MM.1S (cell line): ENCODE data around the gene CHMP2A.
A peak's percentile ranks its signal among the peaks of the same experiment; 100 is the strongest.

Experiments
- DNase-seq: peaks from one replicate; pipeline ENCODE4 v3.0.0-alpha.2; 2015
- H2AFZ ChIP-seq: fragments of 300-600 bp; sonication (generic); 2 replicates; pipeline ENCODE4 v1.6.0; 2016; ENCODE audit warnings: antibody characterized with exemption, low read length
- H3F3A ChIP-seq: fragments of 300-600 bp; sonication (generic); 2 replicates; pipeline ENCODE4 v1.6.1; 2016; ENCODE audit warnings: mild to moderate bottlenecking, antibody characterized with exemption, low read length, moderate library complexity, mixed read lengths; ENCODE audit not compliant: insufficient read depth
- H3K27ac ChIP-seq: fragments of 300-600 bp; sonication (generic); 2 replicates; pipeline ENCODE4 v1.5.1; 2016; ENCODE audit warnings: mild to moderate bottlenecking, low read length
- H3K27me3 ChIP-seq: fragments of 300-600 bp; sonication (generic); replicated peaks from 2 replicates; pipeline ENCODE4 v1.6.0; 2016; ENCODE audit warnings: low read length; ENCODE audit not compliant: insufficient read depth
- H3K36me3 ChIP-seq: fragments of 300-600 bp; sonication (generic); replicated peaks from 2 replicates; pipeline ENCODE4 v1.6.1; 2016; ENCODE audit warnings: mild to moderate bottlenecking, low read length, mixed read lengths; ENCODE audit not compliant: insufficient read depth
- H3K4me1 ChIP-seq: fragments of 300-600 bp; sonication (generic); 2 replicates; pipeline ENCODE4 v1.6.1; 2016; ENCODE audit warnings: low read length, mixed read lengths
- H3K4me2 ChIP-seq: fragments of 300-600 bp; sonication (generic); 2 replicates; pipeline ENCODE4 v1.6.0; 2016; ENCODE audit warnings: low read depth, low read length
- H3K4me3 ChIP-seq: fragments of 300-600 bp; sonication (generic); 2 replicates; pipeline ENCODE4 v1.5.1; 2016; ENCODE audit warnings: low read length, mixed read lengths
- H3K79me2 ChIP-seq: fragments of 300-600 bp; sonication (generic); 2 replicates; pipeline ENCODE4 v1.6.1; 2016; ENCODE audit warnings: mixed run types, low read length, mixed read lengths
- H3K9ac ChIP-seq: fragments of 300-600 bp; sonication (generic); 2 replicates; pipeline ENCODE4 v1.6.1; 2016; ENCODE audit warnings: low read length, mixed read lengths
- H3K9me2 ChIP-seq: fragments of 300-600 bp; sonication (generic); replicated peaks from 2 replicates; pipeline ENCODE4 v1.6.1; 2016; ENCODE audit warnings: mild to moderate bottlenecking, low read length, mixed read lengths; ENCODE audit not compliant: insufficient read depth
- H3K9me3 ChIP-seq: fragments of 300-600 bp; sonication (generic); replicated peaks from 2 replicates; pipeline ENCODE4 v1.6.1; 2016; ENCODE audit warnings: mild to moderate bottlenecking, low read length, mixed read lengths; ENCODE audit not compliant: insufficient read depth
- H4K20me1 ChIP-seq: fragments of 300-600 bp; sonication (generic); 2 replicates; pipeline ENCODE4 v1.6.1; 2016; ENCODE audit warnings: mild to moderate bottlenecking, low read length, moderate library complexity, mixed read lengths; ENCODE audit not compliant: insufficient read depth
- CTCF ChIP-seq: fragments of 300-600 bp; sonication (generic); IDR thresholded peaks from 2 replicates; pipeline ENCODE4 v1.5.1; 2016; ENCODE audit warnings: antibody characterized with exemption, low read length, mixed read lengths
- EZH2 ChIP-seq: fragments of 300-600 bp; sonication (generic); optimal IDR thresholded peaks from 2 replicates; pipeline ENCODE3; 2017; ENCODE audit warnings: low read depth, mild to moderate bottlenecking, antibody characterized with exemption, low read length, mixed read lengths
- EZH2phosphoT487 ChIP-seq: fragments of 300-600 bp; sonication (generic); IDR thresholded peaks from 2 replicates; pipeline ENCODE4 v1.6.1; 2018; ENCODE audit warnings: antibody characterized with exemption, low read length

CHMP2A gene

DNA sequence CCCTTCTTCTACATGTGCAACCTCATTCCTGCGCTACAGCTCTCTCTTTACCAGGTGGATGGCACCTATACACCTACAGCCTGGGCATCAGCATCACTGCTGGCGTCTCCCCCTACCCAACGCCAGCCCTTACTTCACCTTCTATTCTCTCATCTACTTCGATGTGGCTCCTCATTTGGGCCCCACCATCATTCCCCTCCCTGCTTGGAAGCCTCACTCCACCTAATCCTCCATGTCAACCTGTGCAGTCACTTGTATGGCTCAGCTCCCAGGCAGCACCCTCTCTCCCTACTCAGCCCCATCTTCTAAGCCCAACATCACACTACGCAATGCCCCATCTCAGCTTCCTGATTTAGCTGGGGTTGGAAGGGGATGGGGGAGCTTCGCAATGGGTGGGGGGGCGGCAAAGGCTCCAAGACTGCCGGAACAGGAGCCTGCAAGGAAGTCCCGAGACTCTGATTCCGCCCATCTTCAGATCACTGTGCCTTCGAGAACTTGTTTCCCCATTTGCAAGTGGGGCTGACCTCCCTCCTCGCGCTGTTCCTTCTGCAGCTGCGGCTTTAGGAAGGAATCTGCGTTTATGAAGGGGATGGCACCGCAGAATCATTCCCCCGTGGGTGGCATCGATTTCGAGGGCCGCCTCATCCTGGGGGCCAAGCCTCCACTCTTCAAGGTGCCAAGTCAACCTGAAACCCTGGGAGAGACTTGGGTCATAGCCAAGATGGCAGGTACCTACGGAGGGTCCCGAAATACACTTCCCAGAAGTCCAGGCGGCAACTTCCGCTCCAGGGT is 17.3 kb upstream of the CHMP2A start:
- no peak for TF ChIP-seq EZH2phosphoT487
- no peak for TF ChIP-seq CTCF
- no peak for TF ChIP-seq EZH2
- peaks cover 15% of the 10 kb centered on the region for H3K4me1 ChIP-seq
- 0 out of 2 replicates have a peak, but pooled peaks cover 14% of the 10 kb centered on the region for H3K79me2 ChIP-seq
- H4K20me1 ChIP-seq = no peaks in the 10 kb centered on the region
- H3K4me2 ChIP-seq = peak overlapping the region; percentile 88
- DNase-seq = no peak
- peak overlapping the region; percentile 40; the same call in 1 of the 2 replicates for H2AFZ ChIP-seq
- no peaks in the 10 kb centered on the region for H3K36me3 ChIP-seq
- H3K27ac ChIP-seq = peak overlapping the region; percentile 99; the same call in 1 of the 2 replicates
- peaks cover 19% of the 10 kb centered on the region for H3F3A ChIP-seq
- H3K4me3 ChIP-seq = peak overlapping the region; percentile 93
- H3K9me3 ChIP-seq = no peaks in the 10 kb centered on the region
- peak overlapping the region; percentile 97; the same call in 1 of the 2 replicates for H3K9ac ChIP-seq
- no peaks in the 10 kb centered on the region for H3K27me3 ChIP-seq
- no peaks in the 10 kb centered on the region for H3K9me2 ChIP-seq

- no peaks in the 10 kb centered on the region for H3K27me3 ChIP-seq
- H3F3A ChIP-seq = peaks cover 19% of the 10 kb centered on the region
- H3K9me2 ChIP-seq = no peaks in the 10 kb centered on the region
- no peak overlapping the region for H3K27ac ChIP-seq
- H2AFZ ChIP-seq = no peak overlapping the region
- TF ChIP-seq EZH2phosphoT487 = no peak
- no peak for TF ChIP-seq EZH2
- no peak for TF ChIP-seq CTCF
- no peaks in the 10 kb centered on the region for H4K20me1 ChIP-seq
- DNase-seq = no peak
- H3K9ac ChIP-seq = no peak overlapping the region
- H3K36me3 ChIP-seq = no peaks in the 10 kb centered on the region
- no peaks in the 10 kb centered on the region for H3K9me3 ChIP-seq
- H3K4me1 ChIP-seq = peaks cover 15% of the 10 kb centered on the region
- H3K4me2 ChIP-seq = no peak overlapping the region
- H3K79me2 ChIP-seq = 0 out of 2 replicates have a peak, but pooled peaks cover 11% of the 10 kb centered on the region
- no peak overlapping the region for H3K4me3 ChIP-seq
These were observed 16.7 kb upstream of the CHMP2A start for GRCh38 chr19:58571575-58571947.

DNA sequence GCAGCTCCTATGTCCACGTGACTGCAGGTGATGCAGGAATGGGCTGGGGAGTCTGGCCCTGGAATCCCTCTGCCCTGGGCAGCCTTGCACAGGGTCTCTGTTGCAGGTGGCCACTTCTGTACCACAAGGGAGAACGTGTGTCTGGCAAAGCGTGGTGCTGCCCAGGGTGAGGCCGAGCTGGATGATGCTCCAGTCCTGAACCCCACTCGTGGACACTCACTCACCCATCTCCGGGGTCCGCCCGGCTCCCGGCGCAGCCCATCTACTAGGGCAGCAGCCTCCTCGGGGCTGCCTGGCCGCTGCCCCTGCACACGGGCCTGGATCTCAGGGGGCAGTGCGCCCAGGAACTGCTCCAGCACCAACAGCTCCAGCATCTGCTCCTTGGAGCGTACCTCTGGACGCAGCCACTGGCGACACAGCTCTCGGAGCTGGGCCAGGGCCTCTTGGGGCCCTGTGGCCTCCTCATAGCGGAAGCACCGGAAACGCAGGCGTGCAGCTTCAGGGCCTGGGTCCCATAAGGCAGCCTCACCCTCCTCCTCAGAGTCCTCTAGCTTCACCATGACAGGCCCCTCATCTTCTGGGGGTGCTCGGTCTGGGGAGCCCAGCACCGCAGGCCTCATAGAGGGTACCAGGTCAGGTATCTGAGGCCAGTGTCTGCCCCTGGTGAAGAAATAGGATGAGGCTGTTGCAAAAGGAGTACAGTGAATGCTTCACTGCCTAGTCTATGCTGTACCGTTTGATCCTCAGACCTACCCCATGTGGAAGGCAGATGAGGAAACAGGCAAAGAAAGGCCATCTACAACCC is 16.1 kb upstream of the CHMP2A start:
- Histone ChIP-seq H3K9me3 (no peaks in the 10 kb centered on the region), H3K4me2 (no peak overlapping the region), H3K27ac (no peak overlapping the region), H2AFZ (no peak overlapping the region), H3K79me2 (0 out of 2 replicates have a peak, but pooled peaks cover 11% of the 10 kb centered on the region), H4K20me1 (no peaks in the 10 kb centered on the region), H3K27me3 (no peaks in the 10 kb centered on the region), H3K9me2 (no peaks in the 10 kb centered on the region), H3K4me1 (peaks cover 15% of the 10 kb centered on the region), H3K9ac (no peak overlapping the region), H3K36me3 (no peaks in the 10 kb centered on the region), H3F3A (peaks cover 18% of the 10 kb centered on the region), H3K4me3 (no peak overlapping the region)
- TF ChIP-seq EZH2phosphoT487 (no peak), EZH2 (no peak), CTCF (no peak)
- DNase-seq = no peak
